Measurements from ENCODE around the gene TSPAN32.

TSPAN32 gene

DNA sequence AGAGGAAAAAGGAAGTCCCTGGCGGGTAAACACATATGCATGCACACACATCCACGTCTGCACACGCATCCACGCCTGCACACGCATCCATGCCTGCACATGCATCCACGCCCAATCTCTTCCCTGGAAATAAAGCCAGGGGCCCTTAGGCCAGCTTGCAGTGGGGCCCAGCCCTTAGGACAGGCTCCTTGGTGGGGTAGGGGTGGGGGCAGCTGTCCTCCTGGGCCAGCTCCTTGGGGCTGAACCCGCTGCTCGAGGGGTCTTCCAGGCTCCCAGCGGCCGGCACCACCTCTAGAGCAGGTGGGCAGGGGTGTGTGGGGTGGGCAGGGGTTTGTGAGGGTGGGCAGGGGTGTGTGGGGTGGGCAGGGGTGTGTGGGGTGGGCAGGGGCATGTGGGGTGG lies 2.0 kb upstream of the TSPAN32 start:
- TF ChIP-seq, protein P1, sequence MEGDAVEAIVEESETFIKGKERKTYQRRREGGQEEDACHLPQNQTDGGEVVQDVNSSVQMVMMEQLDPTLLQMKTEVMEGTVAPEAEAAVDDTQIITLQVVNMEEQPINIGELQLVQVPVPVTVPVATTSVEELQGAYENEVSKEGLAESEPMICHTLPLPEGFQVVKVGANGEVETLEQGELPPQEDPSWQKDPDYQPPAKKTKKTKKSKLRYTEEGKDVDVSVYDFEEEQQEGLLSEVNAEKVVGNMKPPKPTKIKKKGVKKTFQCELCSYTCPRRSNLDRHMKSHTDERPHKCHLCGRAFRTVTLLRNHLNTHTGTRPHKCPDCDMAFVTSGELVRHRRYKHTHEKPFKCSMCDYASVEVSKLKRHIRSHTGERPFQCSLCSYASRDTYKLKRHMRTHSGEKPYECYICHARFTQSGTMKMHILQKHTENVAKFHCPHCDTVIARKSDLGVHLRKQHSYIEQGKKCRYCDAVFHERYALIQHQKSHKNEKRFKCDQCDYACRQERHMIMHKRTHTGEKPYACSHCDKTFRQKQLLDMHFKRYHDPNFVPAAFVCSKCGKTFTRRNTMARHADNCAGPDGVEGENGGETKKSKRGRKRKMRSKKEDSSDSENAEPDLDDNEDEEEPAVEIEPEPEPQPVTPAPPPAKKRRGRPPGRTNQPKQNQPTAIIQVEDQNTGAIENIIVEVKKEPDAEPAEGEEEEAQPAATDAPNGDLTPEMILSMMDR (IDR thresholded peaks at IDR 0.05), result no peak

DNA sequence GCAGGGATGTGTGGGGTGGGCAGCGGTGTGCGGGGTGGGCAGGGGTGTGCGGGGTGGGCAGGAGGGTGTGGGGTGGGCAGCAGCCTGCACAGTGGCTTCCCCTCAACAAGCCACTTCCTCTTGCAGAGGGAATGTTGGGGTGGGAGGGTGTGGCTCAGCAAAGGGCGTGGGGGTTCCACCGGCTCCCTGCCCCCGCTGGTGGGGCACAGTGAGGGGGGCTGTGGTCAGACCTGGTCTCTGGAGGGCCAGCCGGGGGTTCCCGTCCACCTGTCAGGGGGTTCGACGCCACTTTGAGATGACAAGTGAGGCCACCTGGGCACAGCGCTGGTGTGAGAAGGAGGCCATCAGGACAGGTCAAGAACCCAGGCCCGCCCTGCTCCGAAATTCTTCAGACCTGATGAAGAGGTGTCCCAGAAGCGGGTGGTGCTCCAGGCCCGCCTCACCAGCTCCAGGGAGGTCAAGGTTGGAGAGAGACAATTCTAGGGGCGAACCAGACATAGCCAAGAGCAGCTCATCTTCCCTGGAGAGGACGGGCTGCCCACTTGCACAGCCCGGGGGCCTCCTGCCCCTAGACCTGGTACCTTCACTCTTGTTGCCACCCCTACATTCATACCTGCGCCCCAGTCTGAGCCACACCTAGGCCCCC lies 1.4 kb upstream of the TSPAN32 start:
- TF ChIP-seq, protein P1 (IDR thresholded peaks at IDR 0.05), result no peak

DNA sequence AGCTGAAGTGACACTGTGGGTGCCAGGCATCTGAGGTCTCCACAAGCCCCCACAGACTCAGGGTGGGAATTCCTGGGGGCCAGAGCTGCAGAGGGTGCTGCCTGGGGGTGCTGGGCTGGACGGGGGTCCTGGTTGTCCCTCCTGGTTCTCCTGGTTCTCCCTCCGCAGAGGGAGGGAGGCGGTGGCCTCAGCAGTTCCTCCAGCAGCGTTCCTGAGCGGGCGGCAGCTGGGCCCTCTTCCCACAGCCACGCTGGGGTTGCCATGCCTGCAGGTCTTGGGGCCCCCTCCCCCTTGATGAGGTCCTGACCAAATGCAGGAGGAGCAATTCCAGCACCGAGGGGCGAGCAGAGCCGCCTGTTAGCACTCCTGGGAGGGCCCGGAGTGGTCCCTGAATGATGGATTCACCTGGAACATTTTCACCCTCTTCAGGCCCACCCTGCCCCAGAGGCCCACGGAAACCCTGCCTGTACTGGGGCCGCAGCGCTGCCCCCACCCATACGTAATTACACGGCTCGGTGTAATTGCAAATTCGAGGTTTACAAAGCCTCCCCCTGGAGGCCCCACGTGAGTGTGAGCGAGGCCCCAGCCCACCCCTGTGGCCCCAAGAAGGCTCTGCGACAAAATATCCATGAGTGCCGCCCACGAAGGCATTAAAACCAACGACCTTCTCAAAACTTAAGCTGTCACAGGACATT lies 730 bp upstream of the TSPAN32 start:
- TF ChIP-seq, protein P1 (IDR thresholded peaks at IDR 0.05), result no peak

GRCh38 chr11:2302306-2302895 lies 588 bp downstream of the TSPAN32 start:
- TF ChIP-seq, protein P1 (IDR thresholded peaks at IDR 0.05), result no peak

DNA sequence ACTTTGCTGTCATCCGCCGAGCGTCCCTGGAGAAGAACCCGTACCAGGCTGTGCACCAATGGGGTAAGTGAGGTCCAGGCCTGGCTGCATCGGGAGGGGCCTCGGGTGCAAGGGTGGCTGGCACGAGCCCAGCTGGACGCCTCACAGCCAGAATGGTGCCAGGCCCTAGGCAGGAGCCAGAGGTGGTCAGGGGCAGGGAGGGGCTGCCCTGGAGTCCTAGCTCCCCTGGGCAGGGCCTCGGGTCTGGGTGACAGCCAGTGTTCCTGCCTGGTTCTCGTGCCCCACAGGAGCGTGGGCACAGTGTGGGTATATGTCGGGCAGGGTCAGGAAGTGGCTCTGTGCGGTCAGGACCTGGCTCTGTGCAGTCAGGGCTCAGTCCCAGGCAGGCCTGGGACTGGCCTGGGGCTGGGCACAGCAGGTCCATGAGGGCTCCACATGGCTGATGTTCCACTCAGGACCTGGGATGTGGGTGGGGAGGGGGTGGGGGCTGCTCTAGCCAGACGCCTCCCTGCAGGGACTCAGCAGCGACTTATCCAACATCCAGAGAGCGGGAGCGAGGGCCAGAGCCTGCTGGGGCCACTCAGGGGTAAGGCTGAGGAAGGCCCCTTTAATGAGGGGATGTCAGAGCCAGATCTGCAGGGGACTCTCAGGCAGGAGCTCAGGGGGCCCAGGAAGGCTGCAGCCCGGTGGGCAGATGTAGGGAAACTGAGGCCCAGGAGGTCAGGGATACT lies 1.2 kb downstream of the TSPAN32 start:
- TF ChIP-seq, protein P1 (IDR thresholded peaks at IDR 0.05), result no peak

DNA sequence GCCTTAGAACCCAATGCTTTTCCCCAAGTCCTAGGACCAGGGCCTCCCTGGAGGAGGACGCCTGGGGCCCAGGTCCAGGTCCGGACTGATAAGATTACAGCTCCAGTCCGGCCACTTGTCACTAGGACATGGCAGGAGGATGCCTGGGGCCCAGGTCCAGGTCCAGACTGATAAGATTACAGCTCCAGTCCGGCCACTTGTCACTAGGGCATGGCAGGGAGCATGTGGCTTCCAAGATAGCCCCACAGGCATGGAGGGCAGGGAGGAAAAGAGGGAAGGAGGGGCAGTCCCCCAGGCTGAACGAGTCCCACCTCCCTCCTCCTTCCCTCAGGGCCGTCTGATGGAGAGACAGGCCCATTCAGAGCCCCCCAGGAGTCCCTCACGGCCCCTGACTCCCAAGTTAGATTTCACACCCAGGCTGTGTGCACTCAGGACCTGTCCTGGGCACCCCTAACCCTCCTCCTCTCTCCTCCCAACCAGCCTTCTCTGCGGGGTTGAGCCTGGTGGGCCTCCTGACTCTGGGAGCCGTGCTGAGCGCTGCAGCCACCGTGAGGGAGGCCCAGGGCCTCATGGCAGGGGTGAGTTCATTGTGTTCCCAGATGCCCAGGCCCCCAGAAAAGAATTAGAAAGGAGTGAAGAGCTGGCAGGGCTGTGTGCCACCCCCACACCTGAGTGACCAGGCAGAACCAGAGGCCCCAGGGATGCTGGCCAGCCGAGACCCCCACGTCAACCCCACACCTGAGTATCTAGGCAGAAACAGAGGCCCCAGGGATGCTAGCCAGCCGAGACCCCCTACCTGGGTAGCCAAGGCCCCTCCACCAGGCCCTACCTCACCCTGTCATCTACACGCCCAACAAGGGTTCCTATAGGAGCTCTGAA lies 2.1 kb downstream of the TSPAN32 start:
- TF ChIP-seq, protein P1 (IDR thresholded peaks at IDR 0.05), result no peak
